ENCODE data around the gene TMC1.

Gene TMC1

DNA sequence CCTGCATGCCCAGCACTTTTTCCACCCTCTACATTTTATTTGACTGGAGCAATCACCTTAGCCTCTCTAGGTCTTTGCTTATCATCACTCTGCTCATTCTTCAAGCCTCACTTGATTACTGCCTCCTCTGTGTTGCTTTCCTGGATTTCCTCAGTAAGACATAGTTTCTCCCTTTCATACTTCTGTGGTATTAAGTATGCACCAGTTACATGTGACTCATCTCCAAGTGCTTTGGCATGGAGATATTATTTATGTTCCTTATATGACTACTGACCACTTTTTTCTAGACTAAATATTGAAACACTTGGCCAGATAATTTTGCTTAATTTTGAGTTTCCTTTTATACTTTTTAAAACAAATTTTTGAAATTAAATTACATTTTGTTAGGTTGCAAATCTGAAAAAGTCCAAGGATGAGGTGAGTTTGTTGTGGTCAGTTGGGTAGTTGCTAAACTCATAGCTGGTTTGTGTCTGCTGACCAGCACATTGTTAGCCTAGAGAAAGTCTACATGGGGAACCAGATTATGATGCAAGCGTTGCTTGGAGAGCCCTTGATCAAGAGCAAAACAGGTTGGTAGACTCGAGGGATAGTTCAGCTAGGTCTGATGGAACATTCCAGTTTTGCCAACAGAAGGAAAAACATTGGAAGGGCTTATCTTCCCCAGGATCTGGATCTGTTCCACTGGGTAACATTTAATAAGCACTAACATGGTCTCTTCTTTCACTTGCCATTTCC is 140.2 kb downstream of the TMC1 start:
- Mint-ChIP-seq H3K27ac (no peak overlapping the region), H3K4me3 (no peak overlapping the region), H3K27me3 (ENCODE audit: low read depth) (peaks cover 4% of the 10 kb centered on the region), H3K36me3 (ENCODE audit: low read depth) (no peaks in the 10 kb centered on the region), H3K9me3 (peaks cover 3% of the 10 kb centered on the region), H3K4me1 (no peaks in the 10 kb centered on the region)
- TF ChIP-seq, protein P1, sequence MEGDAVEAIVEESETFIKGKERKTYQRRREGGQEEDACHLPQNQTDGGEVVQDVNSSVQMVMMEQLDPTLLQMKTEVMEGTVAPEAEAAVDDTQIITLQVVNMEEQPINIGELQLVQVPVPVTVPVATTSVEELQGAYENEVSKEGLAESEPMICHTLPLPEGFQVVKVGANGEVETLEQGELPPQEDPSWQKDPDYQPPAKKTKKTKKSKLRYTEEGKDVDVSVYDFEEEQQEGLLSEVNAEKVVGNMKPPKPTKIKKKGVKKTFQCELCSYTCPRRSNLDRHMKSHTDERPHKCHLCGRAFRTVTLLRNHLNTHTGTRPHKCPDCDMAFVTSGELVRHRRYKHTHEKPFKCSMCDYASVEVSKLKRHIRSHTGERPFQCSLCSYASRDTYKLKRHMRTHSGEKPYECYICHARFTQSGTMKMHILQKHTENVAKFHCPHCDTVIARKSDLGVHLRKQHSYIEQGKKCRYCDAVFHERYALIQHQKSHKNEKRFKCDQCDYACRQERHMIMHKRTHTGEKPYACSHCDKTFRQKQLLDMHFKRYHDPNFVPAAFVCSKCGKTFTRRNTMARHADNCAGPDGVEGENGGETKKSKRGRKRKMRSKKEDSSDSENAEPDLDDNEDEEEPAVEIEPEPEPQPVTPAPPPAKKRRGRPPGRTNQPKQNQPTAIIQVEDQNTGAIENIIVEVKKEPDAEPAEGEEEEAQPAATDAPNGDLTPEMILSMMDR (IDR thresholded peaks at IDR 0.05; ENCODE audit: unreplicated experiment in 3 of 3), result no peak

DNA sequence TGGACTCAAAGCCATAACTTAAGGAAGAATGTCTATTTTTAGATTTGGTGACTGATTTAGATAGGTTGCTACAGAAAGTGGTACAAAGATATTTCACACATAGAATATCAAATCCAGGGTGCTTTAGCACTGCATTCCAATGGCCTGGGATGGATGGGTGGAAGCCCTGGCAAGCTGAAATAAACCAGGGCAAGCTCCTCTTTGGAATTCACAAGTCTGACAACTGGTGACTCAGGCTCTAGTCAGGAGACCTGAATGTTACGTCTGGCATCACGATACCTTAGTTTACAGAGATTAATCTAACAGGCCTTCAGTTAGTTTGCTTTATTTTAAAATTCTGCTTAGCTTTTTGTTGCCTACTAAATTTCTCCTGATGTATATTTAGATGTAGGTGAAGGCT is 144.0 kb downstream of the TMC1 start:
- no peak overlapping the region for H3K27ac Mint-ChIP-seq
- H3K4me1 Mint-ChIP-seq, result no peaks in the 10 kb centered on the region
- TF ChIP-seq, protein P1 (IDR thresholded peaks at IDR 0.05; ENCODE audit: unreplicated experiment in 3 of 3), result no peak
- H3K36me3 Mint-ChIP-seq (ENCODE audit: low read depth), result no peaks in the 10 kb centered on the region
- peaks cover 3% of the 10 kb centered on the region for H3K9me3 Mint-ChIP-seq
- peaks cover 3% of the 10 kb centered on the region for H3K27me3 Mint-ChIP-seq (ENCODE audit: low read depth)
- H3K4me3 Mint-ChIP-seq, result no peak overlapping the region

DNA sequence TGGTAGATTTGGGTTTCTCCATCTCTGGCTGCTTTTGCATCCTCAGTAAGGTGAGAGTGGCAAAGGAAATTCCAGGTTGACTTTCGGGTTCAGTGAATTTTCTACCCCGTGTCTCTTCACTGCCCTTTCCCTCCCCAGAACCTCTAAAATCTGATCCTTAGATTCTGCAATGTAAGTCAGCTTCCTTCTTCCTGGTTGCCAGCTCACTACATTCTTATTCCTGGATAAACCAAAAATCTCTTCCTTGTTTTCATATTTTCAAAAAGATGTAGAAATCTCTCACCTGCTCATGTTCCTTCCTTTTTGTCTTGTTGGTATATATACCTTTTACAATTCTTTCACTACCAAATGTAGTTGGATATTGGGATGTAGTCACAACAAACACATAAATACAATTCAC is 145.8 kb downstream of the TMC1 start:
- Mint-ChIP-seq H3K4me1 (no peaks in the 10 kb centered on the region), H3K4me3 (no peak overlapping the region)
- TF ChIP-seq, protein P1 (IDR thresholded peaks at IDR 0.05; ENCODE audit: unreplicated experiment in 3 of 3), result no peak

DNA sequence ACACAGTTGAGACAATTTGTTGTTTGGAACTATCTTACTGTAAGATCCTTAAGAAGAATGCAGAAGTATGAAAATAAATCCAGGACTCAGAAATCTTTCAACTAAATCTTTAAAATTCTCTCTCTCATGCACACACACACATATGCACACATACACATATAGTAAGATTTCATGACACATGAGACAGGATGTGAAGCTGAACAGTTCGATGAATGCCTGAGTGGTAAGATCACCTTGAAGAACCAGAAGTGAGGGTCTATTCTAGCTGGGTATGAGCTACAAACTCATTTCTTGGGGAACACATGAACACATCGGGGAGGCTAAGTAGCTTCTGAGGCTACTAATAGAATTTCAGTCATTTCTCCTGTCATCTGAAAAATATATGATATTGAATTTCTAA is 153.6 kb downstream of the TMC1 start:
- Mint-ChIP-seq H3K27me3 (ENCODE audit: low read depth) (no peaks in the 10 kb centered on the region), H3K9me3 (peaks cover 7% of the 10 kb centered on the region), H3K4me1 (no peaks in the 10 kb centered on the region), H3K36me3 (ENCODE audit: low read depth) (no peaks in the 10 kb centered on the region), H3K27ac (no peak overlapping the region), H3K4me3 (no peak overlapping the region)
- TF ChIP-seq, protein P1 (IDR thresholded peaks at IDR 0.05; ENCODE audit: unreplicated experiment in 3 of 3), result no peak

More for the DNA sequence above, 145.8 kb downstream of the TMC1 start:
- Mint-ChIP-seq H3K27ac (no peak overlapping the region), H3K9me3 (peaks cover 7% of the 10 kb centered on the region), H3K36me3 (ENCODE audit: low read depth) (no peaks in the 10 kb centered on the region), H3K27me3 (ENCODE audit: low read depth) (peaks cover 3% of the 10 kb centered on the region)

DNA sequence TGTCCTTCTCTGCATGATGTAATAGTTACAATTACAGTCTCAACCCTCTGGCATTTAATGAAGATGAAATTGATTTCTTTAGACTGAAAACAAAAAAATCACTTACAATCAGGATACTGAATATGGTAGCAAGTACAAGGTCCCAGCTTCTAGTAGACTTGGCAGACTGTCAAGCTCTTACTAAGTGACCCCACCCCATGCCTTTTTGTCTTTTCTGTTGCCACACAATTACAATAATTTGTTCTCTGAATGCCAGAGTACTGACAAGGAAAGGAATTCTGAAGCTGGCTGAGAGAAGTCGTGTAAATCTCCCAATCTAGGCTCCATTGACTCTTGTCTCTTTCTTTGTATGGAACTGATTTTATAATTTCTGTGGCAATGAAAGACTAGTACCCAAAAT is 154.2 kb downstream of the TMC1 start:
- Mint-ChIP-seq H3K27me3 (ENCODE audit: low read depth) (no peaks in the 10 kb centered on the region), H3K27ac (no peak overlapping the region), H3K4me1 (peaks cover 2% of the 10 kb centered on the region), H3K4me3 (no peak overlapping the region), H3K36me3 (ENCODE audit: low read depth) (no peaks in the 10 kb centered on the region), H3K9me3 (peaks cover 7% of the 10 kb centered on the region)
- TF ChIP-seq, protein P1 (IDR thresholded peaks at IDR 0.05; ENCODE audit: unreplicated experiment in 3 of 3), result no peak

Data from nephron (organoid).